ENCODE data around the gene ZNF500.
"Not testable (repeated sequence)": the region's sequence is repeated elsewhere in the genome, so short reads cannot be mapped to it uniquely, and the experiment has no call there.

Gene ZNF500

DNA sequence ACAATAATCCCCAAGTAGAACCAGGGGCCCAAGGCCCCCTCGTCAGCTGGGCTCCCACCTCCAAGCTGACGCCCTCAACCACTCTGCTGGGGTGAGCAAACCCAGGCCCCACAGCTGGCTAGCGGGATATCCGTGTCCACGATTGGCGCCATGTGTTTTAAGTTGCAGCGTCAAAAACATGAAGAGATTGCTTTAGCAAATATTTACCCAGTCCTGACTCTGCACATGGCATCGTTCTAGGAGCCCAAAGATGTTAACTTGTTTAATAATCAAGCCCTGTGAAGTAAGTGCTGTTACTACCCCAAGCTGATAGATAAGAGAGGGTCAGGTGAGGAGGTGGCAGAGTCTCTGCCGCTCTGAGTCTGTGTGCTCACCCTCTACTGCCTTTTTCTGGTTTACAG, 21.5 kb upstream of the ZNF500 start:
- Histone ChIP-seq H3K27ac (no peak overlapping the region), H3K36me3 (no peaks in the 10 kb centered on the region), H3K4me1 (no peaks in the 10 kb centered on the region), H3K9me3 (no peaks in the 10 kb centered on the region), H3K4me3 (no peak overlapping the region), H3K27me3 (peaks cover 0 to 6% of the 10 kb centered on the region in 2 donors)
- DNase-seq = no peak
- TF ChIP-seq, protein P1, sequence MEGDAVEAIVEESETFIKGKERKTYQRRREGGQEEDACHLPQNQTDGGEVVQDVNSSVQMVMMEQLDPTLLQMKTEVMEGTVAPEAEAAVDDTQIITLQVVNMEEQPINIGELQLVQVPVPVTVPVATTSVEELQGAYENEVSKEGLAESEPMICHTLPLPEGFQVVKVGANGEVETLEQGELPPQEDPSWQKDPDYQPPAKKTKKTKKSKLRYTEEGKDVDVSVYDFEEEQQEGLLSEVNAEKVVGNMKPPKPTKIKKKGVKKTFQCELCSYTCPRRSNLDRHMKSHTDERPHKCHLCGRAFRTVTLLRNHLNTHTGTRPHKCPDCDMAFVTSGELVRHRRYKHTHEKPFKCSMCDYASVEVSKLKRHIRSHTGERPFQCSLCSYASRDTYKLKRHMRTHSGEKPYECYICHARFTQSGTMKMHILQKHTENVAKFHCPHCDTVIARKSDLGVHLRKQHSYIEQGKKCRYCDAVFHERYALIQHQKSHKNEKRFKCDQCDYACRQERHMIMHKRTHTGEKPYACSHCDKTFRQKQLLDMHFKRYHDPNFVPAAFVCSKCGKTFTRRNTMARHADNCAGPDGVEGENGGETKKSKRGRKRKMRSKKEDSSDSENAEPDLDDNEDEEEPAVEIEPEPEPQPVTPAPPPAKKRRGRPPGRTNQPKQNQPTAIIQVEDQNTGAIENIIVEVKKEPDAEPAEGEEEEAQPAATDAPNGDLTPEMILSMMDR (IDR thresholded peaks at IDR 0.05) = no peak
- intact Hi-C loops (cut with DNase I; ENCODE audit: low total_unique reads) = no loop called here

DNA sequence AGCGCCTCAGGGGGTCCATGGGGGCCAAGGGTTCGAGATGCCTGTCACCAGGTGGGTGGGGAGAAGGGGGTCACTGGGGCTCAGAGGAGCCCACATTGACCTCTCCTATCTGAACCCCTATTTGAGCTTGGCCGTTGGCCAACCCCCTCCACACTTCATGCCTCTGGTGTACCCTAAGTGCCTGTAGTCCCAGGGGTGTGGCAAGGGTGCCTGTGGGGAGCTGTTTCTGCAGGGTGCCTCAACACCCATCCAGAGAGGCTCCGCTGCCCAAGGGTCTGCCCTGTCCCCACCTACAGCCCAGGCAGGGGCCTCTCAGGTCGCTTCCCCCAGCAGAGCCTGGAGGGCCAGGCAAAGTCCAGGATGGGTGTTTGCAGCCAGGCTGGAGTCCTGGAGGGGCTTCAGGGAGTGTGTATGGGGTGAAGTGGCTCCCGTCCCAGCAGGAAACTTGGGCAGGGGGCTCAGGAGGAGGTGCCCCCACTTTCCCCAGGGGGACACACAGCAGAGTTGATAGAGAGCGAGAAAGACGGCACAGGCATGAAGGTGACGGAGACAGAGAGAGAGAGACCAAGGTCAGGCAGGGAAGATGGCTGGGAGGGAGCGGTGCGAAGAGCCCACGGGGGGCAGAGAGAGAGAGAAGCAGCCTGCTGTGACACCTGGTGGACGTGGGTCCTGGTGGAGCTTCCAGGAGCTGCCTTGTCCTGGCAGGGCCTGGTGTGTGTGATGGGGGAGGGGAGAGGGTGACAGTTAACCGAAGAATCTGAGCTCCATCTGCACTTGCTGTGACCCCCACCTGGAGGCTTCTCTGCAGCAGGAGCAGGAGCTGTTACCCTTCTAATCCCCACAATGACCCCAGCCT, 20.9 kb upstream of the ZNF500 start, which contains the start of gene SEPTIN12:
TSS of gene SEPTIN12 (minus strand) at position 719 of the 856 bp plus-strand sequence. CDS start at position 19, 700 bp downstream.
- Histone ChIP-seq H3K36me3 (no peaks in the 10 kb centered on the region), H3K4me1 (no peaks in the 10 kb centered on the region), H3K9me3 (no peaks in the 10 kb centered on the region), H3K27ac (no peak within 1 kb of the TSS), H3K27me3 (peaks cover 0 to 6% of the 10 kb centered on the region in 2 donors), H3K4me3 (no peak within 1 kb of the TSS)
- TF ChIP-seq, protein P1 (IDR thresholded peaks at IDR 0.05) = no peak
- DNase-seq = no peak
- intact Hi-C loops (cut with DNase I; ENCODE audit: low total_unique reads) = no loop called here

DNA sequence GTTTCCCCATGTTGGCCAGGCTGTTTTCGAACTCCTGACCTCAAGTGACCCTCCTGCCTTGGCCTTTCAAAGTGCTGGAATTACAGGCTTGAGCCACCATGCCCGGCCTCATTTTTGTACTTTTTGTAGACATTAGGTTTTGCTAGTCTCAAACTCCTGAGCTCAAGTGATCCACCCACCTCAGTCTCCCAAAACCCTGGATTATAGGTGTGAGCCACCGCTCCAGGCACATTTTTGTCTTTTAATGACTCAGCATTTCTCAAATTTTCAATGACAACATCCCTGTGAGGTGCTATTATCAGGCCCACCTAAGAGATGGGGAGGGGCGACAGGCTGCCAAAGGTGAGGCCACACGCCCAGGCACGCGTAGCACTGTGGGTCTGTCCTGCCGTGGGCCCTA, 20.1 kb upstream of the ZNF500 start:
- H3K36me3 ChIP-seq = no peaks in the 10 kb centered on the region
- TF ChIP-seq, protein P1 (IDR thresholded peaks at IDR 0.05) = no peak
- H3K9me3 ChIP-seq = no peaks in the 10 kb centered on the region
- DNase-seq = no peak
- no peak overlapping the region for H3K4me3 ChIP-seq
- peaks cover 0 to 6% of the 10 kb centered on the region in 2 donors for H3K27me3 ChIP-seq
- no peak overlapping the region for H3K27ac ChIP-seq
- H3K4me1 ChIP-seq = no peaks in the 10 kb centered on the region
- intact Hi-C loops (cut with DNase I; ENCODE audit: low total_unique reads) = no loop called here

DNA sequence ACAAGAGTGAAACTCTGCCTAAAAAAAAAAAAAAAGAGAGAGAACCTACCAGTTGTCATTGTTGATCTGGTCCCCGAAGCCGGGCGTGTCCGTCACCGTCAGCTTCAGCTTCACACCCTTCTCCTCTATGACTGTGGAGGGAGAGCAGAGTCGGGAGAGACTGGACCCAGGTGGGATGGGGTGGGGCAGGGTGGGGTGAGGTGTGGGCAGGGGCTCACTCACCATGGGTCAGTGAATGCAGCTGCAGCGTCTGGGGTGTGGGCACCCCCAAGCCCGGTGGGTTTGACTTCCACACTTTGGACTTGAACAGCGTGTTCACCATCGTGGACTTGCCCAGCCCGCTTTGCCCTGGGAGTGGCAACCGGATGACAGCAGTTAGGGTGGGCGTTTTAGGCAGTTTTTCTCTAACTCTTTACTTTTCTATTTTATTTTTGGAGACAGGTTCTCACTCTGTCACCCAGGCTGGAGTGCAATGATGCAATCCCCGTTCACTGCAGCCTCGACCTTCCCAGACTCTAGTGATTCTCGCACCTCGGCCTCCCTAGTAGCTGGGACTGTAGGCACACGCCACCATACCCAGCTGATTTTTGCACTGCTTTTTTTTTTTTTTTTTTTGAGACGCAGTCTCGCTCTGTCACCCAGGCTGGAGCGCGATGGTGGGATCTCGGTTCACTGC, 18.9 kb upstream of the ZNF500 start:
- no peaks in the 10 kb centered on the region for H3K36me3 ChIP-seq
- no peak overlapping the region for H3K27ac ChIP-seq
- no peak overlapping the region for H3K4me3 ChIP-seq
- no peaks in the 10 kb centered on the region for H3K4me1 ChIP-seq
- DNase-seq = no peak
- intact Hi-C loops (cut with DNase I; ENCODE audit: low total_unique reads) = no loop called here
- peaks cover 0 to 6% of the 10 kb centered on the region in 2 donors for H3K27me3 ChIP-seq
- TF ChIP-seq, protein P1 (IDR thresholded peaks at IDR 0.05) = no peak
- no peaks in the 10 kb centered on the region for H3K9me3 ChIP-seq

DNA sequence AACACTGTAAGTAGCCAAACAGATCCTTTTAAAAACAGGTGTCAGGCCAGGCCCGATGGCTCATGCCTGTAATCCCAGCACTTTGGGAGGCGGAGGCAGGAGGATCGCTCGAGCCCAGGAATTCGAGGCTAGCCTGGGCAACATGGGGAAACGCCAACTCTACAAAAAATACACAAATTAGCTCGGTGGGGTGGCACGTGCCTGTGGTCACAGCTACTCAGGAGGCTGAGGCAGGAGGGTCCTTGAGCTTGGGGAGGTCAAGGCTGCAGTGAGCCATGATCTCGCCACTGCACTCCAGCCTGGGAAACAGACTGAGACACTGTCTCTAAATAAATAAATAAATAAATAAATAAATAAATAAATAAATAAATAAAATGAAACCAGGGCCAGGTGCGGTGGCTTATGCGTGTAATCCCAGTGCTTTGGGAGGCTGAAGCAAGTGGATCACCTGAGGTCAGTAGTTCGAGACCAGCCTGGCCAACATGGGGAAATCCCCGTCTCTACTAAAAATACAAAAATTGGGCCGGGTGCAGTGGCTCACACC, 17.6 kb upstream of the ZNF500 start:
- H3K4me3 ChIP-seq; DNase-seq; H3K9me3 ChIP-seq; H3K27ac ChIP-seq; H3K27me3 ChIP-seq; intact Hi-C loops (cut with DNase I; ENCODE audit: low total_unique reads); H3K36me3 ChIP-seq; H3K4me1 ChIP-seq: not testable (repeated sequence)

DNA sequence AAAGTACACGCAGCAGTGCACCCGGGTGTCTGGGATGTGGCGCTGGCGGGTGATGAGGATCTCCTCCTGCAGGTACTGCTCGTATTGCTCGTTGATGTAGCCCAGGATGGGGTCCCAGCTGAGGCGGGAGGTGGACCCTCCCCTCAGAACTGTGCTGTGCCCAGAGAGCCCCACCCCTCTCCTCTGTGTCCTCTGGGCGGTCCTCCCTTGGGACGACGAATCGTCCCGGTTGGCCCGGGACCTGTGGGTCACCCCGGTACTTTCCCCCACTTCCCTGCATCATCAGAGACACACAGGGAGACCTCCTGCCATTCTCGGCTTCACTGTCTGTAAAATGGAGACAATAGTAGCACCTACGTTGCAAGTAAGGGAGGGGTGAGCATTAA, 17.0 kb upstream of the ZNF500 start:
- Histone ChIP-seq H3K27me3 (peaks cover 0 to 6% of the 10 kb centered on the region in 2 donors), H3K4me1 (no peaks in the 10 kb centered on the region), H3K9me3 (no peaks in the 10 kb centered on the region), H3K27ac (no peak overlapping the region), H3K4me3 (no peak overlapping the region), H3K36me3 (no peaks in the 10 kb centered on the region)
- TF ChIP-seq, protein P1 (IDR thresholded peaks at IDR 0.05) = no peak
- intact Hi-C loops (cut with DNase I; ENCODE audit: low total_unique reads) = no loop called here
- no peak for DNase-seq

All from tibial artery (tissue), 4 donors.